Stimulated activated CD4-positive, alpha-beta T cell treated with anti-CD3 and anti-CD28 coated beads, Interleukin-4, amount 100 ng/mL, for 24 hours (primary cell): ENCODE measurements around the gene ANGPT4.

Experiments used
- DNase-seq: peaks from one replicate; pipeline ENCODE4 v3.0.0-alpha.2; 2020

Gene ANGPT4

GRCh38 chr20:934186-934840 is 18.2 kb upstream of the ANGPT4 start:
- no peak for DNase-seq

- no peak for DNase-seq
These were observed 16.9 kb upstream of the ANGPT4 start for GRCh38 chr20:933029-933428.

- no peak for DNase-seq
These were observed 15.3 kb upstream of the ANGPT4 start for GRCh38 chr20:931401-931800.

- DNase-seq: no peak
These were observed 10.5 kb upstream of the ANGPT4 start for GRCh38 chr20:926670-927069.

GRCh38 chr20:925516-925915 is 9.4 kb upstream of the ANGPT4 start:
- DNase-seq: no peak

GRCh38 chr20:924639-925038 is 8.5 kb upstream of the ANGPT4 start:
- DNase-seq: no peak

- no peak for DNase-seq
These were observed 6.6 kb upstream of the ANGPT4 start for GRCh38 chr20:922781-923180.

- DNase-seq: no peak
These were observed 4.9 kb upstream of the ANGPT4 start for GRCh38 chr20:921068-921467.

- DNase-seq: no peak
These were observed 4.2 kb upstream of the ANGPT4 start for GRCh38 chr20:920311-920710.

GRCh38 chr20:919491-919916 is 3.4 kb upstream of the ANGPT4 start:
- no peak for DNase-seq

GRCh38 chr20:917416-917815 is 1.3 kb upstream of the ANGPT4 start:
- no peak for DNase-seq

- DNase-seq: no peak
These were observed 691 bp upstream of the ANGPT4 start for GRCh38 chr20:916825-917224.

GRCh38 chr20:914727-915498 is 1.2 kb downstream of the ANGPT4 start:
- no peak for DNase-seq

GRCh38 chr20:913306-913849 is 2.8 kb downstream of the ANGPT4 start:
- no peak for DNase-seq

- DNase-seq: no peak
These were observed 4.1 kb downstream of the ANGPT4 start for GRCh38 chr20:911882-912600.

GRCh38 chr20:910870-911770 is 5.0 kb downstream of the ANGPT4 start:
- no peak for DNase-seq

GRCh38 chr20:910132-910869 is 5.8 kb downstream of the ANGPT4 start:
- DNase-seq: no peak

- no peak for DNase-seq
These were observed 6.5 kb downstream of the ANGPT4 start for GRCh38 chr20:909641-910040.

- no peak for DNase-seq
These were observed 9.3 kb downstream of the ANGPT4 start for GRCh38 chr20:906703-907270.

GRCh38 chr20:906001-906520 is 10.1 kb downstream of the ANGPT4 start:
- DNase-seq: no peak

- no peak for DNase-seq
These were observed 10.7 kb downstream of the ANGPT4 start for GRCh38 chr20:905396-905961.
